Measurements from ENCODE around the gene BUD23. TPM values are rescaled to one million over a fixed set of nuclear protein-coding genes. Genes with fewer than 3 reads are reported as not detected.

Gene BUD23
- total and polyA plus RNA-seq, 9 of the 15 experiments (the other 6 are each of a cell fraction or from before 2014, with no cell fraction given): 79.5 to 270 (median 150) TPM

DNA sequence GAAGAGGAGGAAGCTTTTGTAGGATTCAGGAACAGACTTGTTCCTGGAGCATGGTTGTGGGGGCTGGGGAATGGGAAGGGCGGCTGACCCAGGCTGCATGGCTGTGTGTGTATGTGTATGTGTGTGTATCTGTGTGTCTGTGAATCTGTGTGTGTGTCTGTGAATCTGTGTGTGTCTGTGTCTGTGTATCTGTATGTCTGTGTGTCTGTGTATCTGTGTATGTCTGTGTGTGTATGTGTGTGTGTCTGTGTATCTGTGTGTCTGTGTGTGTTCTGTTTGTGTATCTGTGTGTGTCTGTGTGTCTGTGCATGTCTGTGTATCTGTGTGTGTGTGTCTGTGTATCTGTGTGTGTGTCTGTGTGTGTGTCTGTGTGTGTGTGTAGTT is 42.7 kb downstream of the BUD23 start (continued):
- TF ChIP-seq, protein P1, sequence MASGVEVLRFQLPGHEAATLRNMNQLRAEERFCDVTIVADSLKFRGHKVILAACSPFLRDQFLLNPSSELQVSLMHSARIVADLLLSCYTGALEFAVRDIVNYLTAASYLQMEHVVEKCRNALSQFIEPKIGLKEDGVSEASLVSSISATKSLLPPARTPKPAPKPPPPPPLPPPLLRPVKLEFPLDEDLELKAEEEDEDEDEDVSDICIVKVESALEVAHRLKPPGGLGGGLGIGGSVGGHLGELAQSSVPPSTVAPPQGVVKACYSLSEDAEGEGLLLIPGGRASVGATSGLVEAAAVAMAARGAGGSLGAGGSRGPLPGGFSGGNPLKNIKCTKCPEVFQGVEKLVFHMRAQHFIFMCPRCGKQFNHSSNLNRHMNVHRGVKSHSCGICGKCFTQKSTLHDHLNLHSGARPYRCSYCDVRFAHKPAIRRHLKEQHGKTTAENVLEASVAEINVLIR (CRISPR knock-in tag; IDR thresholded peaks at IDR 0.05): no peak
- TF ChIP-seq, protein P2, sequence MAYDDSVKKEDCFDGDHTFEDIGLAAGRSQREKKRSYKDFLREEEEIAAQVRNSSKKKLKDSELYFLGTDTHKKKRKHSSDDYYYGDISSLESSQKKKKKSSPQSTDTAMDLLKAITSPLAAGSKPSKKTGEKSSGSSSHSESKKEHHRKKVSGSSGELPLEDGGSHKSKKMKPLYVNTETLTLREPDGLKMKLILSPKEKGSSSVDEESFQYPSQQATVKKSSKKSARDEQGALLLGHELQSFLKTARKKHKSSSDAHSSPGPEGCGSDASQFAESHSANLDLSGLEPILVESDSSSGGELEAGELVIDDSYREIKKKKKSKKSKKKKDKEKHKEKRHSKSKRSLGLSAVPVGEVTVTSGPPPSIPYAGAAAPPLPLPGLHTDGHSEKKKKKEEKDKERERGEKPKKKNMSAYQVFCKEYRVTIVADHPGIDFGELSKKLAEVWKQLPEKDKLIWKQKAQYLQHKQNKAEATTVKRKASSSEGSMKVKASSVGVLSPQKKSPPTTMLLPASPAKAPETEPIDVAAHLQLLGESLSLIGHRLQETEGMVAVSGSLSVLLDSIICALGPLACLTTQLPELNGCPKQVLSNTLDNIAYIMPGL (CRISPR knock-in tag; IDR thresholded peaks at IDR 0.05): no peak
- TF ChIP-seq ZNF764 (CRISPR knock-in tag; IDR thresholded peaks at IDR 0.05; ENCODE audit: low read depth) (no peak), SAP30 (IDR thresholded peaks at IDR 0.05; ENCODE audit: borderline replicate concordance, insufficient read depth, low read depth, low read length, poor library complexity, severe bottlenecking) (no peak), BMI1 (IDR thresholded peaks at IDR 0.05; ENCODE audit: low read length) (no peak), ZFP1 (CRISPR knock-in tag; IDR thresholded peaks at IDR 0.05) (no peak), TEAD4 (IDR thresholded peaks at IDR 0.05; ENCODE audit: low read length) (no peak), TEAD4 (CRISPR knock-in tag; IDR thresholded peaks at IDR 0.05; ENCODE audit: borderline replicate concordance) (no peak), ZNF589 (CRISPR knock-in tag; IDR thresholded peaks at IDR 0.05; ENCODE audit: low read depth) (no peak), ZBTB8A (IDR thresholded peaks at IDR 0.05; ENCODE audit: partially characterized antibody) (no peak), PHF8 (IDR thresholded peaks at IDR 0.05; ENCODE audit: borderline replicate concordance, low read length) (no peak), ASH1L (IDR thresholded peaks at IDR 0.05; ENCODE audit: borderline replicate concordance, low read depth, partially characterized antibody) (peak; percentile 25), JUNB (CRISPR knock-in tag; conservative IDR thresholded peaks at IDR 0.05) (no peak), CREM (IDR thresholded peaks at IDR 0.05; ENCODE audit: low read depth) (no peak), GTF2A2 (tag; IDR thresholded peaks at IDR 0.05) (no peak), NR2F6 (CRISPR knock-in tag; IDR thresholded peaks at IDR 0.05) (no peak), ZNF586 (CRISPR knock-in tag; conservative IDR thresholded peaks at IDR 0.05) (no peak)
- TF ChIP-seq, protein P3, sequence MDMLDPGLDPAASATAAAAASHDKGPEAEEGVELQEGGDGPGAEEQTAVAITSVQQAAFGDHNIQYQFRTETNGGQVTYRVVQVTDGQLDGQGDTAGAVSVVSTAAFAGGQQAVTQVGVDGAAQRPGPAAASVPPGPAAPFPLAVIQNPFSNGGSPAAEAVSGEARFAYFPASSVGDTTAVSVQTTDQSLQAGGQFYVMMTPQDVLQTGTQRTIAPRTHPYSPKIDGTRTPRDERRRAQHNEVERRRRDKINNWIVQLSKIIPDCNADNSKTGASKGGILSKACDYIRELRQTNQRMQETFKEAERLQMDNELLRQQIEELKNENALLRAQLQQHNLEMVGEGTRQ (CRISPR knock-in tag; IDR thresholded peaks at IDR 0.05): no peak
- TF ChIP-seq, protein P4, sequence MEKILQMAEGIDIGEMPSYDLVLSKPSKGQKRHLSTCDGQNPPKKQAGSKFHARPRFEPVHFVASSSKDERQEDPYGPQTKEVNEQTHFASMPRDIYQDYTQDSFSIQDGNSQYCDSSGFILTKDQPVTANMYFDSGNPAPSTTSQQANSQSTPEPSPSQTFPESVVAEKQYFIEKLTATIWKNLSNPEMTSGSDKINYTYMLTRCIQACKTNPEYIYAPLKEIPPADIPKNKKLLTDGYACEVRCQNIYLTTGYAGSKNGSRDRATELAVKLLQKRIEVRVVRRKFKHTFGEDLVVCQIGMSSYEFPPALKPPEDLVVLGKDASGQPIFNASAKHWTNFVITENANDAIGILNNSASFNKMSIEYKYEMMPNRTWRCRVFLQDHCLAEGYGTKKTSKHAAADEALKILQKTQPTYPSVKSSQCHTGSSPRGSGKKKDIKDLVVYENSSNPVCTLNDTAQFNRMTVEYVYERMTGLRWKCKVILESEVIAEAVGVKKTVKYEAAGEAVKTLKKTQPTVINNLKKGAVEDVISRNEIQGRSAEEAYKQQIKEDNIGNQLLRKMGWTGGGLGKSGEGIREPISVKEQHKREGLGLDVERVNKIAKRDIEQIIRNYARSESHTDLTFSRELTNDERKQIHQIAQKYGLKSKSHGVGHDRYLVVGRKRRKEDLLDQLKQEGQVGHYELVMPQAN (IDR thresholded peaks at IDR 0.05; ENCODE audit: borderline replicate concordance): peak; percentile 61; the same call in 1 of the 2 replicates
- TF ChIP-seq, protein P5, sequence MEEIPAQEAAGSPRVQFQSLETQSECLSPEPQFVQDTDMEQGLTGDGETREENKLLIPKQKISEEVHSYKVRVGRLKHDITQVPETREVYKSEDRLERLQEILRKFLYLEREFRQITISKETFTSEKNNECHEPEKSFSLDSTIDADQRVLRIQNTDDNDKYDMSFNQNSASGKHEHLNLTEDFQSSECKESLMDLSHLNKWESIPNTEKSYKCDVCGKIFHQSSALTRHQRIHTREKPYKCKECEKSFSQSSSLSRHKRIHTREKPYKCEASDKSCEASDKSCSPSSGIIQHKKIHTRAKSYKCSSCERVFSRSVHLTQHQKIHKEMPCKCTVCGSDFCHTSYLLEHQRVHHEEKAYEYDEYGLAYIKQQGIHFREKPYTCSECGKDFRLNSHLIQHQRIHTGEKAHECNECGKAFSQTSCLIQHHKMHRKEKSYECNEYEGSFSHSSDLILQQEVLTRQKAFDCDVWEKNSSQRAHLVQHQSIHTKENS (CRISPR knock-in tag; IDR thresholded peaks at IDR 0.05): no peak
- TF ChIP-seq, protein P6, sequence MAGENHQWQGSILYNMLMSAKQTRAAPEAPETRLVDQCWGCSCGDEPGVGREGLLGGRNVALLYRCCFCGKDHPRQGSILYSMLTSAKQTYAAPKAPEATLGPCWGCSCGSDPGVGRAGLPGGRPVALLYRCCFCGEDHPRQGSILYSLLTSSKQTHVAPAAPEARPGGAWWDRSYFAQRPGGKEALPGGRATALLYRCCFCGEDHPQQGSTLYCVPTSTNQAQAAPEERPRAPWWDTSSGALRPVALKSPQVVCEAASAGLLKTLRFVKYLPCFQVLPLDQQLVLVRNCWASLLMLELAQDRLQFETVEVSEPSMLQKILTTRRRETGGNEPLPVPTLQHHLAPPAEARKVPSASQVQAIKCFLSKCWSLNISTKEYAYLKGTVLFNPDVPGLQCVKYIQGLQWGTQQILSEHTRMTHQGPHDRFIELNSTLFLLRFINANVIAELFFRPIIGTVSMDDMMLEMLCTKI (IDR thresholded peaks at IDR 0.05; ENCODE audit: partially characterized antibody): no peak
